ENCODE data around the gene FHOD3.
A peak's percentile ranks its signal among the peaks of the same experiment; 100 is the strongest.
"Not testable (repeated sequence)": the region's sequence is repeated elsewhere in the genome, so short reads cannot be mapped to it uniquely, and the experiment has no call there.

The FHOD3 gene

DNA sequence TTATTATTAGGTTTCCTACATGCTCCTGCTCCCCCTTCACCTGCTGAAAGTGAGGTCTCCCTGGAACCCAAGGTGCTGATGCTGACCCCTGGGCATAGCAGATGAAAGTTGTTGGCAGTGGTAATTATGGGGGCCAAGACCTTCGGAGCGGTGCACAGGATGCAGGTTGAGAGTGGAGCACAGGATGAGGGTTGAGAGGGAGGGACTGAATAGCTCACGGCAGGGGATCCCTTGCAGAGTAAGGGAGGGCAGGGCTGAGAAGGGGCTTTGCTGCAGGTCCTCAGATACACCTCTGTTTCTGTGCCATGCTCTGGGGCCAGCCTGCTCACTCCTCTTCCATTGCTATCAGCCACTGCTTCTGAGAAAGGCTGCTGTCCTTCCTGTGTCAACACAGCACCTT lies 163.3 kb downstream of the FHOD3 start:
- H3K18ac ChIP-seq (ENCODE audit: low read length), result no peak overlapping the region
- H3K4me1 ChIP-seq (ENCODE audit: control insufficient read depth, low read depth, low read length), result peaks cover 9% of the 10 kb centered on the region
- DNase-seq, result peak; percentile 31

DNA sequence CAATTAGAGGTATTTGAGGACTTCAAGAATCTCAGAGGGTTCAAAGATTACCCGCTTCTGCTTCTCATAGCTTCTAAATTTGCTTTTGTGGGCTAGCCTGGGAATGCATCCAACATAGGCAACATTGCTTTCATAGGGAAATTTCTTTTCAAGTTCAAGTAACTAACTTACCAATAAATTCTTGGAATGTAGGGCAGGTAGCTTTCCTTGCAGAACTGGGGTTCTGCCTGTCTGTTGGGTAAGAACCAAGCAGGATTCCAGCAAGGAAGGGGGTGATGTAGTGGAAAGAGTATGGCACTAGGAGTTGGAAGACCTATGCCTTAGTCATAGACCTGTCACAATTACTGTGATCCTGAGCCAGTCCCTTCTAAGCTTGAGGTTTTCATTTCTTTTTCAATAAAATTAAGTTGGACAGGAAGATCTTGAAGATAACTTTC lies 164.1 kb downstream of the FHOD3 start:
- no peak overlapping the region for H3K4me2 ChIP-seq (ENCODE audit: low read length)
- no peaks in the 10 kb centered on the region for H3K79me2 ChIP-seq (ENCODE audit: control insufficient read depth, insufficient read depth, low read length)
- H3K18ac ChIP-seq (ENCODE audit: low read length), result no peak overlapping the region
- H2BK15ac ChIP-seq (replicated peaks; ENCODE audit: low read depth), result no peak overlapping the region
- H3K56ac ChIP-seq (ENCODE audit: low read length), result no peak overlapping the region
- no peaks in the 10 kb centered on the region for H3K27me3 ChIP-seq (ENCODE audit: insufficient read depth, low read length, poor library complexity)
- H3K4ac ChIP-seq (ENCODE audit: low read depth, low read length), result no peak overlapping the region
- H4K5ac ChIP-seq (ENCODE audit: low read length), result no peak overlapping the region
- H3K4me3 ChIP-seq (ENCODE audit: low read length), result no peak overlapping the region
- no peak for DNase-seq
- H4K8ac ChIP-seq (ENCODE audit: low read depth, low read length), result no peak overlapping the region
- no peak overlapping the region for H2BK120ac ChIP-seq (ENCODE audit: low read depth, low read length)
- H2AK5ac ChIP-seq (ENCODE audit: low read length), result no peak overlapping the region
- no peaks in the 10 kb centered on the region for H3K79me1 ChIP-seq (ENCODE audit: low read length)
- no peak overlapping the region for H3K27ac ChIP-seq (ENCODE audit: low read depth, low read length)
- H3K4me1 ChIP-seq (ENCODE audit: control insufficient read depth, low read depth, low read length), result peaks cover 10% of the 10 kb centered on the region
- WGBS (ENCODE audit: extremely low coverage, insufficient coverage, low lambda C conversion rate), result no CpG with 5 or more reads among the region's 1 CpG
- no peak overlapping the region for H3K9ac ChIP-seq (ENCODE audit: low read length)
- H3K36me3 ChIP-seq (ENCODE audit: control insufficient read depth, insufficient read depth, low read length), result no peaks in the 10 kb centered on the region
- no peak overlapping the region for H3K23ac ChIP-seq (ENCODE audit: low read length)
- H2BK5ac ChIP-seq (ENCODE audit: low read length), result no peak overlapping the region

More for the DNA sequence above, 163.3 kb downstream of the FHOD3 start:
- no peak overlapping the region for H3K27ac ChIP-seq (ENCODE audit: low read depth, low read length)
- H3K4me3 ChIP-seq (ENCODE audit: low read length), result no peak overlapping the region
- H3K27me3 ChIP-seq (ENCODE audit: insufficient read depth, low read length, poor library complexity), result no peaks in the 10 kb centered on the region
- no peak overlapping the region for H3K9ac ChIP-seq (ENCODE audit: low read length)
- H3K23ac ChIP-seq (ENCODE audit: low read length), result no peak overlapping the region
- H3K79me2 ChIP-seq (ENCODE audit: control insufficient read depth, insufficient read depth, low read length), result no peaks in the 10 kb centered on the region
- no CpG with 5 or more reads among the region's 3 CpGs for WGBS (ENCODE audit: extremely low coverage, insufficient coverage, low lambda C conversion rate)
- no peaks in the 10 kb centered on the region for H3K36me3 ChIP-seq (ENCODE audit: control insufficient read depth, insufficient read depth, low read length)
- no peaks in the 10 kb centered on the region for H3K79me1 ChIP-seq (ENCODE audit: low read length)
- H2BK120ac ChIP-seq (ENCODE audit: low read depth, low read length), result no peak overlapping the region
- H3K4me2 ChIP-seq (ENCODE audit: low read length), result no peak overlapping the region
- H2BK5ac ChIP-seq (ENCODE audit: low read length), result no peak overlapping the region
- no peak overlapping the region for H4K8ac ChIP-seq (ENCODE audit: low read depth, low read length)
- H4K5ac ChIP-seq (ENCODE audit: low read length), result no peak overlapping the region
- no peak overlapping the region for H2AK5ac ChIP-seq (ENCODE audit: low read length)
- no peak overlapping the region for H3K56ac ChIP-seq (ENCODE audit: low read length)
- H2BK15ac ChIP-seq (replicated peaks; ENCODE audit: low read depth), result no peak overlapping the region
- no peak overlapping the region for H3K4ac ChIP-seq (ENCODE audit: low read depth, low read length)

DNA sequence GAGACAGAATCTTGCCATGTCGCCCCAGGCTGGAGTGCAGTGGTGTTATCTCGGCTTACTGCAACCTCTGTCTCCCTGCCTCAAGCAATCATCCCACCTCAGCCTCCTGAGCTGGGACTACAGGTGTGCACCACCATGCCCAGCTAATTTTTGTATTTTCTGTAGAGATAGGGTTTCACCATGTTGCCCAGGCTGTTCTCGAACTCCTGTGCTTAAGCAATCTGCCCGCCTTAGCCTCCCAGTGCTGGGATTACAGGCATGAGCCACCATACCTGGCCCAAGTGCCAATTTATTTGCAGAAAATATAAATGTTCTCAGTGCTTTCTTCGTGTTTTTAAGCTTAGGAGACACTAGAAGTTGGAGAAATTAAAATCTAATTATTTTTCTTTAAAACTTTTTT lies 166.0 kb downstream of the FHOD3 start:
- WGBS (ENCODE audit: extremely low coverage, insufficient coverage, low lambda C conversion rate), result no CpG with 5 or more reads among the region's 5 CpGs
- not testable (repeated sequence) for H3K27ac ChIP-seq (ENCODE audit: low read depth, low read length); H3K56ac ChIP-seq (ENCODE audit: low read length); H2BK5ac ChIP-seq (ENCODE audit: low read length); H3K79me1 ChIP-seq (ENCODE audit: low read length); H3K4me3 ChIP-seq (ENCODE audit: low read length); H3K18ac ChIP-seq (ENCODE audit: low read length); H2AK5ac ChIP-seq (ENCODE audit: low read length); H3K27me3 ChIP-seq (ENCODE audit: insufficient read depth, low read length, poor library complexity); H3K9ac ChIP-seq (ENCODE audit: low read length); H2BK15ac ChIP-seq (replicated peaks; ENCODE audit: low read depth); H3K23ac ChIP-seq (ENCODE audit: low read length); H3K4me2 ChIP-seq (ENCODE audit: low read length); H2BK120ac ChIP-seq (ENCODE audit: low read depth, low read length); H3K36me3 ChIP-seq (ENCODE audit: control insufficient read depth, insufficient read depth, low read length); H4K5ac ChIP-seq (ENCODE audit: low read length); DNase-seq; H3K4ac ChIP-seq (ENCODE audit: low read depth, low read length); H4K8ac ChIP-seq (ENCODE audit: low read depth, low read length); H3K79me2 ChIP-seq (ENCODE audit: control insufficient read depth, insufficient read depth, low read length)
- H3K4me1 ChIP-seq (ENCODE audit: control insufficient read depth, low read depth, low read length), result peaks cover 13% of the 10 kb centered on the region

DNA sequence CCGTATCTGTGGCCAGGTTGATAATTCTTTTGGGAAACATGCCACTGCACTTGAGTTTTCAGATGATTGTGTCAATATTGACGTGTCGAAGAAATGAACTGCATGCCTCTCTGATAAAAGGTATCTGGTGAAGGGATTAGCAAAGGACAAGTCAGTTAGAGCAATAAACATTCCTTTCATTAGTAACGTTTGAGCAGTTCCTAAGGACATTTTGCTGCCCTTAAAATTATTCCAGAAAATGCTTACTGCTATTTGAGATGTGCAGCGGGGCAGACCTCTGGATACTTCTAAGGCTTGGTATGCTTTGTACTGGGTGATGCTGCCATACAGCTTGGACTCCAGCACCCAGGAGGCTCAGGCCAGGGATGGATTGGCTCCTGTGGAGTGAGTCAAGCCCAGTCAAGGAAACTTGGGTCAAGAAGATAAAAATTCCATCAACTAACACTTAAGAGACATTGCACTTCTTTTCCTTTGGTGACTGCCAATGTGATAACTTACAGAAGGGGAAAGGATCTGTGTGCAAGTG lies 166.7 kb downstream of the FHOD3 start:
- Histone ChIP-seq H3K9ac (ENCODE audit: low read length) (no peak overlapping the region), H3K4me2 (ENCODE audit: low read length) (no peak overlapping the region), H3K56ac (ENCODE audit: low read length) (no peak overlapping the region), H3K36me3 (ENCODE audit: control insufficient read depth, insufficient read depth, low read length) (no peaks in the 10 kb centered on the region), H3K27ac (ENCODE audit: low read depth, low read length) (peak overlapping the region; percentile 43), H2AK5ac (ENCODE audit: low read length) (no peak overlapping the region), H4K8ac (ENCODE audit: low read depth, low read length) (no peak overlapping the region), H3K4me1 (ENCODE audit: control insufficient read depth, low read depth, low read length) (peaks cover 18% of the 10 kb centered on the region), H3K4ac (ENCODE audit: low read depth, low read length) (no peak overlapping the region), H3K27me3 (ENCODE audit: insufficient read depth, low read length, poor library complexity) (no peaks in the 10 kb centered on the region), H4K5ac (ENCODE audit: low read length) (no peak overlapping the region), H3K4me3 (ENCODE audit: low read length) (no peak overlapping the region), H3K23ac (ENCODE audit: low read length) (no peak overlapping the region), H3K18ac (ENCODE audit: low read length) (peak overlapping the region; percentile 42), H3K79me2 (ENCODE audit: control insufficient read depth, insufficient read depth, low read length) (no peaks in the 10 kb centered on the region), H2BK15ac (replicated peaks; ENCODE audit: low read depth) (no peak overlapping the region), H3K79me1 (ENCODE audit: low read length) (no peaks in the 10 kb centered on the region), H2BK5ac (ENCODE audit: low read length) (peak overlapping the region; percentile 7), H2BK120ac (ENCODE audit: low read depth, low read length) (no peak overlapping the region)
- DNase-seq, result peak; percentile 55
- WGBS (ENCODE audit: extremely low coverage, insufficient coverage, low lambda C conversion rate), result no CpG with 5 or more reads among the region's 5 CpGs

DNA sequence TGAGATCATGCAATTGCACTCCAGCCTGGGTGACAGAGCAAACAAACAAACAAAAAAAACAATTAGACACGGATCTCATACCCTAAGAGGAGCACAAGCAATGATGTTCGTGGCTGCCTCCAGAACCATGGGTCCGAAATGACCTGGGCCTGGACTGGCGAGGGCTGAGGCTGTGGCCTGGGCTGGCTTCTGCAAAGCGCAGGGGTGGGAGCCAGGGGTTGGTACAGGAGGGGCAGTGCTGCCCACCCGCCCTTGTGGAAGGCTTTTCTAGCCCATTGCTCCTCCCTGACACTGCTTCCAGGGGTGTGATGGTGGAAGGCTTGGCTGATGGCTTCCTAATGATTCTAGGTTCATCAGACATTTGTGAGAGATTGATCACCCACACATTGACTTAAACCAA lies 167.8 kb downstream of the FHOD3 start:
- peak overlapping the region; percentile 84 for H2AK5ac ChIP-seq (ENCODE audit: low read length)
- H3K4me3 ChIP-seq (ENCODE audit: low read length), result no peak overlapping the region
- no CpG with 5 or more reads among the region's 6 CpGs for WGBS (ENCODE audit: extremely low coverage, insufficient coverage, low lambda C conversion rate)
- H2BK120ac ChIP-seq (ENCODE audit: low read depth, low read length), result no peak overlapping the region
- no peaks in the 10 kb centered on the region for H3K79me2 ChIP-seq (ENCODE audit: control insufficient read depth, insufficient read depth, low read length)
- H3K27ac ChIP-seq (ENCODE audit: low read depth, low read length), result no peak overlapping the region
- H3K4ac ChIP-seq (ENCODE audit: low read depth, low read length), result no peak overlapping the region
- peak overlapping the region; percentile 16 for H3K23ac ChIP-seq (ENCODE audit: low read length)
- H2BK15ac ChIP-seq (replicated peaks; ENCODE audit: low read depth), result no peak overlapping the region
- no peak overlapping the region for H4K5ac ChIP-seq (ENCODE audit: low read length)
- no peaks in the 10 kb centered on the region for H3K36me3 ChIP-seq (ENCODE audit: control insufficient read depth, insufficient read depth, low read length)
- no peak overlapping the region for H3K18ac ChIP-seq (ENCODE audit: low read length)
- H2BK5ac ChIP-seq (ENCODE audit: low read length), result peak overlapping the region; percentile 77
- no peak overlapping the region for H3K9ac ChIP-seq (ENCODE audit: low read length)
- H3K79me1 ChIP-seq (ENCODE audit: low read length), result no peaks in the 10 kb centered on the region
- no peak for DNase-seq
- H3K27me3 ChIP-seq (ENCODE audit: insufficient read depth, low read length, poor library complexity), result no peaks in the 10 kb centered on the region
- peak overlapping the region; percentile 64 for H3K56ac ChIP-seq (ENCODE audit: low read length)
- H3K4me2 ChIP-seq (ENCODE audit: low read length), result no peak overlapping the region
- H3K4me1 ChIP-seq (ENCODE audit: control insufficient read depth, low read depth, low read length), result peaks cover 21% of the 10 kb centered on the region
- no peak overlapping the region for H4K8ac ChIP-seq (ENCODE audit: low read depth, low read length)

DNA sequence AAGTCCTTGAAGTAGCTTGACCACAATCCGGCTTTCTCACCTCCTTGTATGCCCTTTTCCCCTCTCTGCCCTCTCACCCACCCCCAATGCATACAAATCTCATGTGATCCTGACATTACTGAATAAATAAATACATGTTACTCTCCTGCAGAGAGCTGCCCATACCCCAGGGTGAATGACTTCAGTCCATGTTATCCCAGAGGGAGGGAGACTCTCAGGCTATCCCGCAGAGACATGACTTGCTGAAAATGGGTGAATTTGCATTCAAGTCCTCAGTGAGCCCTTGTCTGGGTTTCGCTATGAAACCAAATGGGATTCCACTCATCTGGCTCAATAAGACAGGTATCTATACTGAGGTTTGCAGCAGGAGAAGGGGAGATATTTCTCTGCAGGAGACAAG lies 168.5 kb downstream of the FHOD3 start:
- Histone ChIP-seq H4K5ac (ENCODE audit: low read length) (no peak overlapping the region), H3K4me3 (ENCODE audit: low read length) (no peak overlapping the region), H3K27ac (ENCODE audit: low read depth, low read length) (no peak overlapping the region), H4K8ac (ENCODE audit: low read depth, low read length) (no peak overlapping the region), H3K23ac (ENCODE audit: low read length) (no peak overlapping the region), H2BK120ac (ENCODE audit: low read depth, low read length) (no peak overlapping the region), H3K18ac (ENCODE audit: low read length) (no peak overlapping the region), H2BK5ac (ENCODE audit: low read length) (peak overlapping the region; percentile 43), H3K4me1 (ENCODE audit: control insufficient read depth, low read depth, low read length) (peaks cover 21% of the 10 kb centered on the region), H3K4ac (ENCODE audit: low read depth, low read length) (no peak overlapping the region), H3K79me2 (ENCODE audit: control insufficient read depth, insufficient read depth, low read length) (no peaks in the 10 kb centered on the region), H2AK5ac (ENCODE audit: low read length) (no peak overlapping the region), H3K4me2 (ENCODE audit: low read length) (no peak overlapping the region), H3K56ac (ENCODE audit: low read length) (peak overlapping the region; percentile 61), H3K79me1 (ENCODE audit: low read length) (no peaks in the 10 kb centered on the region), H3K9ac (ENCODE audit: low read length) (no peak overlapping the region), H3K36me3 (ENCODE audit: control insufficient read depth, insufficient read depth, low read length) (no peaks in the 10 kb centered on the region), H2BK15ac (replicated peaks; ENCODE audit: low read depth) (no peak overlapping the region), H3K27me3 (ENCODE audit: insufficient read depth, low read length, poor library complexity) (no peaks in the 10 kb centered on the region)
- DNase-seq, result peak; percentile 39
- no CpG with 5 or more reads among the region's 3 CpGs for WGBS (ENCODE audit: extremely low coverage, insufficient coverage, low lambda C conversion rate)
